COR-L47 (cell line): Measurements from ENCODE around the gene UGT1A3.

Experiments
- DNase-seq: peaks from one replicate; lab custom pipeline; 2025; lab: John Stamatoyannopoulos, UW

The UGT1A3 gene

DNA sequence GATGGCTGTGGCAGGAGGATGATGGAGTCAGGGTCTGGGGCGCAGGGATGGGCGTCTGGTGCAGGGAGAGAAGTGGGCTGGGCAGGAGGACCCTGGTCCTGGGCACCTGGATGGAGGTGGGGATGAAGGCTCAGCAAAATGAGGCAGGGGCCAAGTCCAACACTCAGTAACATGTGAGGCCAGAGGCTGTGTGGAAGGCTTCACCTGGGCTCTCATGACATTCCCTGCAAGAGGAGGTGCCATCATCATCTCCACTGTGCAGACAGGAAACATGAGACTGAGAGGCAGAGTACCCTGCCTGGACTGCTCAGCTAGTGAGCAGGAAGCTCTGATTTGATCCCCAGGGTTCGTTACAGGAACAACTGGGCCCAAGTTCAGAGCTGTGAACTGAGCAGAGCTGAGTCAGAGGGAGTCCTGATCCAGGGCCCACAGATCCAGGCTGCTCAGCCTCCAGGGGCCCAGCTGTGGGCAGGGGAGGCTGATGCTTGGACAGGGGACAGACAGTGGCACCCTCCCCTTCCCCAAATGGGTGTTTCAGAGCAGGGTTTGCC is 88.6 kb downstream of the UGT1A3 start:
- DNase-seq: no peak

DNA sequence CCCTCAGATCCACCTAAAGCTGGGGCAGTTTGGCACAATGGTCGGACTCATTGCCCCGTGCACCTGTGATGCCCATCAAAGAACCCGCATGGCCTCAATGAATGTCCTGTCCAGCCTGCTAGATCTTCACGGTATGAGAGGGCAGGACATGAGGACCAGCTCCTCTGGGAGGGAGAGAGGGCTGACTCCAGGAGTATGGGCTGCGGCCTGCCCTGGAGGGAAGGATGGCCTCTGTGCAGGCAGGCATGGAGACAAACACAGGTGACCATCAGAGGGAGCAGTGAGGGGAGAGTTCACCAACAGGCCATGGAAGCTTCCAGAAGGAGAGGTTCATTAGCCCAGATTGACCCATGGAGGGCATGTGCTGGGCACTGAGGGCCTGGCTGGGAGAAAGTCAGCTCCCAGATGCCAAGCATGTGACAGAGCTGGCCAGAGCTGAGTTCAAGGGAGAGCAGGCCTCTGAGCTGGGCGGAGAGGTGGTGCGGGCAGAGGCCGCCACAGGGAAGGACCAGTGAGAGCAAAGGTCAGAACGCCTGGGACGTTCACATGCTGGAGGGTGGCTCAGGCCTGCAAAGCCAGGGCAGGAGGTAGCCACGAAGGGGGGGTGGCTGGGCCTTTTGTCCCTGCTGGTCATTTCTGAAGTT is 89.3 kb downstream of the UGT1A3 start:
- DNase-seq: no peak

DNA sequence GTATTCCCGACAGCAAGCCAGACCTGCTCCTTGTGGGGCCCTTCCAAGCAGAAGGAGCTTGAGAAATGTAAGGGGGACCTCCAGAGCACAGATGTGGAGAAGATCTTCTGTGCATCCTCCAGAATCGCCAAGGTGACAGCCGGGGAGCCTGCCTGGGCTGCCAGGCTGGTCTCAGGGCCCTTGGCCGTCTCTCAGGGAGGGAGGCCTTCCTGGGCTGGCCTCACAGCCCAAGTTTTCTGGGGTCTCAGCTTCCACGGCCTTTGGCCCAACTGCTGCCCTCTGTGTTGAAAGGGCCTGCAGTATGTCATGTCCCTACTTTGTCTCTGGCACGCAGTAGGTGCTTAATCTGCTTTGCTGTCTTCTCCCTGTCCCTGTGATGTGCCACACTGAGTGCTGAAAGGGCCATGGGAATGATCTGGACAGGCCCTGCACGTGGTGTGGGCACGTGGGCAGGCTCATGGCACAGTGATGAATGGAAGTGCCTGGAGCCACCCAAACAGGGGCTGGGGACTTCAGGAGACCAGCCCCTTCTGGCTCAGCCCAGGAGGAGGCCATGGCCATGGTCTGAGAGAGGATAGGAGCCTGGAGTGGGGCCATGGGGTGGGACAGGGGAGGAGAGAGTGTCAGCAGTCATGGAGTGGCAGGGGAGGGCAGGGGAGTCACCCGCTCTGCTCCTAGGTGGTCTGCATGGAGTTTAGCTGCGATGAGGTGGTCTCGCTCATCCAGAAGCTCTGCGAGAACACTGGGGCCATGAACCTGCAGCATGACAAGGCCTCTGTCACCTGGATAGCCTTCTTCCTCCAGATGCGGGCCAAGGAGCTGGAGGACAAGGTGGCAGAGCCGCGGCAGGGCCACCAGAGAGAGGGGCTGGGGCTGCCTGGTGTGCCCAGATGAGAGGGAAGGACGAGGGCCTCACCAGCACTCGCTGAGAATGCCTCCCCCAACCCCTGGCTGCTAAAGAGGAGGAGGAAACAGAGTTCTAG is 90.1 kb downstream of the UGT1A3 start:
- no peak for DNase-seq

DNA sequence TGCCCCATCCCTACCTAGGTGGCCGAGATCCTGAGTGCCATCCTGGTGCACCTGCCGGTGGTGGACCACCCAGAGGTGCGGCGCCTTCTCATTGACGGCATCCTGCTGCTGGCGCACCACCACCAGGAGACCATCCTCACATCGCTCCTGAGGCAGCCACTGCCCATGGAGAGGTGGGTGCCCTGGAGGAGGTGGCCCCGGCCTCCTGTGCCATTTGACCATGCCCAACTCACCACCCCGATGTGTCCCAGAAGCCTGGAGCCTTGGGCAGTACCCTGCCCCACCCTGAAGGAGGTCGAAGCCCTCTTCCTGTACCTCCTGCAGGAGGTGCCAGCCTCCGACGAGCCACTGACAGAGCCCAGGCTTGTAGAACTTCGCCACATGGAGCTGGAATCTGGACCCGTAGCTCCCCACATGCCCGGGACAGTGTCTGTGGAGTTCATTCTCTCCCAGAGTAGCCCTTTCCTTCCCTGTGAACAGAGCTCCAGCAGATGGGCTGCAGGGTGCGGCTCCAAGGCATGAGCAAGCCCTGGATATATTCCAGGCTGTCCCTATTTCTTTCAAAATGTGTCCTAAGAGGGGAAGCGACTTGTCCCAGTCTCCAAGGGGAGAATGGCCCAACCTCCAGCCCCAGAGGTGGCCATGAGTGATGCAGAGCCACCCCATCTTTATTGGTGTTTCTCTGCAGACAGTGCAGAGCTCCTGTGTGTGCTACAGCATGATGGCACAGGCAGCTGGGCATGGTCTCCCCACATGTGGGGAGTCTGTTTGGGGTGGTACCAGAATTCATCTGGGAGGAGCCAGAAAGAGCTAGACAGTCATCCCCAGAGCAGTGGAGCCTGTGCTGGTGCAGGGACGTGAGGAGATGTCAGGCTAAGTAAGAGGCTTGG is 91.3 kb downstream of the UGT1A3 start:
- no peak for DNase-seq

DNA sequence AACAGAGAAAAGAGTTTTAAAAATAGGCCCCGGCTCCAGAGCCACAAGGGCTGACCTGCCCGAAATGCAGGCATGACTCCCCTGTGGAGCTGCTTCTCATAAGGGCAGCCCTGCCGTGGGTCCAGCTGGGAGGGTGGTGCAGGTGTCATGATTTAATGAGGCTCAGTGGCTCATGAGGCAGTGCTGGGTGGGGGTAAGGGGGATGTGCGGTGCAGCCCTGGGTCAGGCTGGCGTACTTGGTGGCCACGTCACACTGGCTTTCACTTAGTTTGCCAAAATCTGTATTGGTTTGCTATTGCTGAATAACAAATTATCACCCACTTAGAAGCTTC is 91.9 kb downstream of the UGT1A3 start:
- DNase-seq: no peak

DNA sequence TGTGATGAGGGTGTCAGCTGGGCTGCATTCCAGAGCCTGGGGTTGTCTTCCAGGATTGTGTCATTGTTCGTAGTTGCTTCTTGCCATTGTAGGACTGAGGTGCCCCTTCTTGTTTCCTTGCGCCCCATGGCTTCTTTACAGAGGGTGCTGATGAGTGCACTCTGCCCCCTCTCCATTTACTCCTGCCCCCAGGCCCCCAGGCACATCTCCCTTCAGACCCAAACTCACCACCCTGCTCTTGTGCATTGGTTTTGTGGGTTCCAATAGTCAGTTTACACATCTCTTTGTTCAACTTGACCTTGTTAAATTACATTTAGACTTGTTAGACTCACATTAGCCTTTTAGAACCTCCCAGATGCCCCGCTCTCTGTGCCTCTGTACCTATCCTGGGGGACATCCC is 92.4 kb downstream of the UGT1A3 start:
- no peak for DNase-seq

DNA sequence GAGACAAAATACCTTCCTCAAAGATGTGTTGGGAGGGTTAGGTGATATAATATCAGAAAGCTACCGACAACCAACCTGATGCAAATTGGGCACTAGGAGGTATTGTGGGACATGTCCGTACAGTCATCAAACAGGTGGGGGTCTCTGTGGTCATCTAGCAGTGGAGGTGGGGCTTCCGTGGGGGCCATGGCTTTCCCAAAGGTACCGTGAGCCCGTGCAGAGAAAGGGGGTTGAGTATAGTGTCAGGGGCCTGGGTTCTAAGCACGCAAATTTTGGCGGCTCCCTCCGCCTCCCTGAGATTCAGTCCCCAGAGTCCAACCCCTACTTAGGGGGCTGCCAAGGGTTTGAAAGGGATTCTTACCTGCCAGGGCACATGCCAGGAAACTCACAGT is 92.9 kb downstream of the UGT1A3 start:
- no peak for DNase-seq

DNA sequence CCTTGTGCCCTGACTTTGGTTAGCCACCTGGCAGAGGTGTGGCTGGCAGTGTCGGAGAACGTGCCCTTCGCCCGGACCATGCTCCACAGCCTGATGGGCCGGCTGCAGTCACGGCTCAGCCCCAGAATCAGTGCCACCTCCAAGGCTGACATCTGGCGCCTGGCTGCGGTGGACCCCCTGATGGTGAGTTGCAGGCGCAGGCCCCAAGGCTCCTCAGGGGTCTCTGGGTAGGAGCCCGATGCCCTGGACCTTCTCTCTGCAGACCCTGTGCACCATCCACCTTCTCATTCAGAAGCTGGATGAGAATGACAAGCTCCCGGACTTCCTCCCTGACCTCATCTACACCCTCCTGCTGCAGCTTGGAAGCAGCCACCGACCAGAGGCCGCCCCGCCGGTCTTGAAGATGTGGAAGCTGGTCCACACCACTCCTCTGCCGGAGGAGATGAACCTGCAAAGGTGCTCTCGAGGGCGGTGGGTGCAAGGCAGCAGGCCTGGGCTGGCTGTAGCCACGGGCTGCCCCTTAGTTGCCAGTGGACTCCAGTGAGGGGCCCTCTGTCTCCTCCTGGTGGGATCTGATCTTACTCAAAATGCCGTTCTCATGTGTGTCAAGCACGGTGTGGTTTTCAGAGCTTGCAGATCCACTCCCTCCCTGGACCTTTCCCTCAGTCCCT is 93.4 kb downstream of the UGT1A3 start:
- DNase-seq: no peak
